GM21737 (cell line): Measurements from ENCODE around the gene KCNIP3.

Source experiments
- ATAC-seq: cut with Tn5 transposase; IDR thresholded peaks from one replicate; pipeline ENCODE4 v1.9.1; 2021; ENCODE audit warnings: mild to moderate bottlenecking, moderate library complexity; ENCODE audit not compliant: unreplicated experiment

KCNIP3 gene

DNA sequence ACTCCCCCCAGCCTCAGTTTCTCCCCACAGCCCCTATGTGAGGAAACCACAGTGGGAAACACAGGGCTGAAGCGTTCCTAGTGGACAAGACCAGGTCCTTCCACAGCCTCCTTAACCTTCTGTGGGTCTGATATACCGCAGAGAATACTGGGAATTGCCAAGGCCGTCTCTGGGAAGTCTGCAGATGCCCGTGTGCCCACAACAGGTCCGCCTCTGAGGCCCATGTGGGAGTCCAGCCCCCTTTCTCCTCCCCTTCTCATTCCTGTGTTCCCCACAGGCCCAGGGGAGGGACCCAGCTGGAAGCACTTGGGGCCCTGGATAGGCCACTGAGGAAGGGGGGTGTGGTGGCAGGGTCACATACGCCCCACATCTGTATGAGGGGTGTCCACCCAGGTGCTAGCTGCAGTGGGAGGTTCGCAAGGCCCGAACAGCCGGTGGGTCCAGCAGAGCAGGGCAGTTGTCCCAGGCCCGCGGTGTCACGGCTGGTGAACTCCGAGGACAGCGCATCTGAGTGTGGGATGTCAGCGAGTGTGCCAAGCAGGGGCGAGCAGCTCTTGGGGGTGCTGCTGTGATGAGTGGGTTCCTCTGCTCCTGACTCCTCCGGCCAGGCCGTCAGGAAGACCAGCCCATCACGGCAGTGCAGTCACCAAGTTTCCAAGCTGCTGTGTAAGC is 2.4 kb upstream of the KCNIP3 start:
- no peak for ATAC-seq

- no peak for ATAC-seq
Measured at GRCh38 chr2:95295376-95295775, 1.8 kb upstream of the KCNIP3 start.

DNA sequence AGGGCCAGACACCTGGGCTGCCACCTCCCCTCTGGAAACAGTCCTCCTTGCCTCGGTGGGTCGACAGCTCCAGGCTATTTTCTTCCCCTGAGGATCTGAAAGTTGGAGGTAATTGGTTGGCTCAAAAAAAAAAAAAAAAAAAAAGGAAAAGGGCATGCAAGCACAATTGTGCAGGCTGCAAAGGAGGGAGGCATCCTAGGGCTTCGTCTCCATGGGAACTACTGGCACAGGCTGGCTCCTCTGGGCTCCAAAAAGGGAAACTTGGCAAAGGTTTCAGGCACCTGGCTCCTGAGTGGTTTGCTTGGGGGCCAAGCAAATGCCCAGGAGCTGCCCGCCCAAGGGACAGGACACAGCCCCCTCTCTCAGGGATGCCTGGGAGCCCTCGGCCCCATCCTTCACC is 1.1 kb upstream of the KCNIP3 start:
- ATAC-seq, result no peak

- no peak for ATAC-seq
Measured at GRCh38 chr2:95297639-95298395, 670 bp downstream of the KCNIP3 start.

GRCh38 chr2:95298486-95299111 is 1.5 kb downstream of the KCNIP3 start:
- no peak for ATAC-seq

DNA sequence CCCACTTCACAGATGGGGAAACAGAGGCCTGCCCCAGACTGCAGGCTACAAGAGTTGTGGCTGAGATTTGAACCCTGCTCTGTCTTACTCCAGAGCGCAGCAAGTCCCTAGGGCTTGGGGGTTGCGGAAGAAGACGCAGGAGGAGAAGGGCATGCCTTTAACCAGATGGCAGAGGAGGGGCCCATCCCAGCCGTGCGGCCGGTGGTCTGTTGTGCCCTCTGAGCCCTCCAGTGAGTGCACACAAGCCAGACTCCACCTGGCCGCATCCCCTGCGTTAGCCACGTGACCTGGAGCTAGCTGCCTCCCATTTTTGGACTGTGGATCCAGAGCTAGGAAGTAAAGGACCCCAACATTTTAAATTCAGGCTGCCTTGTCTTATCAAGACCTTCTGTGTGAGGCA is 2.8 kb downstream of the KCNIP3 start:
- ATAC-seq, result no peak

DNA sequence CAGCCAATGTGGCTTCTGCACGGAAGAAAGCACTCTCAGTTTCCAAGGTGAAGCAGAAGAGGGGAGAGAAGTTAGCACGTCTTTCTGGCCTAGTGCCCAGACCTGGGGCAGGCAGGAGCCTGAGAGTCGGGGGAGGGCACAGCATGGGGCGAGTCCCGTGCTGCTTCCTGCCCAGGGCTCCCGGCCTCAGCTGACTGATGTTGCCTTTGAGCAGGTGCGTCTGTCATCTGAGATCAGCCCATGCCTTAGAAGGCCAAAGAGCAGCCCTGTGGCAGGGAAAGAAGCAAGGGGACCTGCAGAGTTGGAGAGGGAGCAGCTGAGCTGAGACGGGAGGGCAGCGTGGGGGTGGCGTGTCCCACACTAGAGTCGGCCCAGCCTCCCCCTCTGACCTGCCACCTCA is 3.3 kb downstream of the KCNIP3 start:
- ATAC-seq, result no peak

GRCh38 chr2:95301186-95301585 is 4.0 kb downstream of the KCNIP3 start:
- no peak for ATAC-seq

DNA sequence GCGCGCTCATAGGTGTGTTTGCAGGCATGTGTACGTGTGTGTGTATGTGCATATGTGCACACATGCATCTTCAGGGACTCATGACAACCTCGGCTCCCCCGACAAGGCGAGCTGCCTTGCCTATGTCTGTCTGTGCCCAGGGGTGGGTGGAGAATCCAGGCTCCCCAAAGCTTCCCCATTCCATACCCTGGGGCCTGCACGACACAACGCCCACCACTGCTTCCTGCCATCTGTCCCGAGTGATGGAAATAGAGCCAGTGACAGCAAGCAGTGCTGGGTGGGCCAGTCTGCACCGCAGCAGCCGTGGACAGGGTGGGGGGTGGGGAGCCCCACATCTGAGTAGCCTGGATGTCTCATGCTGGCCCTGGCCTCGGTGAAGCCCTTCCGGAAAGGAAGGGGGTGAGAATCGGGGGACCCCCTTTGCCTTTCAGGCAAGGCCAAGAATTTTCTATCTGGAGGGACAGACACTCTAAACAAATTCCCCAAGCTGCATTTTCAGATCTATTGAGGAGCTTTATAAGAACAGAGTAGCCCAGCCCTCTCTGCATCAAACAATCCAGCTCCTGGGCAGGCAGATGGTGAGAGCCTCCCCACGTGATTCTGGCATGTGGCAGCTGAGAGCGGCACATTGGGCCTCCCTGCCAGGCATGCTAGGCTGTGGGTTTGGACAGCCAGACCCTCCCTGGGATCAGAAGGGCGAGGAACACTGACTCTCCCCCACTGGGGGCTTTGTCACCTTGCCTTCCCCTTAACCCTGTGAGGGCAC is 4.9 kb downstream of the KCNIP3 start:
- no peak for ATAC-seq

DNA sequence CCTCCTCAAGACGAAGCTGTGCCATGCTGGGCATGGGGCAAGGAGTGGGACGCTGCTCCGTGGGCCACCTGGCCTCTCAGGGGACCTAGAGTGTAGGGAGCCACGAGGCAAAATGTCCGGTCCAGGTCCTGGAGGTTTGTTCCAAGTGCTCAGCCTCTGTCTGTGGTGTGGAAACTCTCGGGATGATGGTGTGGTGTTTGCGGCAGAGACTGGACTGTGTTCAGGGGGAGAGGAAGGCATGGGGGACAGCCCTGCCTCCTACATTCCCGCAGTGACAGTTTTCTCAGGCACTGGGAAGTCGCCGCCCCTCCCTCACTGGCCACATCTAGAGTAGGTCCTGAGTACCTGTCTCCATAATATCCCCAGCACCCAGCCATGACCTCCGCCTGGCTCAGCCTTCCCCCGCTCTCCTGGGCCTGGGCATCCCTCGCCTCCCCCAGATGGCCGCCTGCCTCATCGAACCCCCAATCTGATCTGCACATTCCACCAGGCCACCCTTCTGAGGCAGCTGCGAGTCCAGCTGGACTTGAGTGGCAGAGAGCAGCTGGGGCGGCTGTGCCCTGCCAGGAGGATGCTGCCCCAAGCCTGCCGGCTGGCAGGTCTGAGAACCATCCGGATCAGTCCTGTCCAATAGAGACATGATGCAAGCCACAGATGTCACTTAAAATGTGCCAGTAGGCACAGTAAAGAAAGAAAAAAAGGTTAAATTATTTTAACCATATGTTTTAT is 6.2 kb downstream of the KCNIP3 start:
- ATAC-seq, result no peak

GRCh38 chr2:95305380-95306061 is 8.4 kb downstream of the KCNIP3 start:
- ATAC-seq, result no peak

- no peak for ATAC-seq
Measured at GRCh38 chr2:95306336-95306895, 9.3 kb downstream of the KCNIP3 start.

DNA sequence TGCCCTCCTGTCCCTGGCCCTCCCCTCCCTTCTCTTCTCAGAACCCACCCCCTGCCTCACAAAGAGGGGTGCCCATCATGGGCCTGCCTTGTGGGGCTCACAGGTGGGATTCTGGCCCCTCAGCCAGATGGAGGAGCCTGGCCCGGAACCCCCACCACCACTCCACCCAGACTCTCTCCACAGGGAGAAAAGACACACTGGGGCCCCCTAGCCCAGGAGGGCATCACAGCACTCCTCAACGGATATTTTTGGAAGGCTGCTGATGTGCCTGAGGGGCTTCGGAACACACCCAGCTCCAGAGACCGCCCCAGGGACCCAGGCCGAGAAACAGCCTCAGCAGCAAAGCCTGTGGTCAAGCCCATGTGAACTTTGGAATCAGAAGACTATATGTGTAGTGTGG is 9.9 kb downstream of the KCNIP3 start:
- no peak for ATAC-seq

- no peak for ATAC-seq
Measured at GRCh38 chr2:95307878-95308277, 10.7 kb downstream of the KCNIP3 start.

DNA sequence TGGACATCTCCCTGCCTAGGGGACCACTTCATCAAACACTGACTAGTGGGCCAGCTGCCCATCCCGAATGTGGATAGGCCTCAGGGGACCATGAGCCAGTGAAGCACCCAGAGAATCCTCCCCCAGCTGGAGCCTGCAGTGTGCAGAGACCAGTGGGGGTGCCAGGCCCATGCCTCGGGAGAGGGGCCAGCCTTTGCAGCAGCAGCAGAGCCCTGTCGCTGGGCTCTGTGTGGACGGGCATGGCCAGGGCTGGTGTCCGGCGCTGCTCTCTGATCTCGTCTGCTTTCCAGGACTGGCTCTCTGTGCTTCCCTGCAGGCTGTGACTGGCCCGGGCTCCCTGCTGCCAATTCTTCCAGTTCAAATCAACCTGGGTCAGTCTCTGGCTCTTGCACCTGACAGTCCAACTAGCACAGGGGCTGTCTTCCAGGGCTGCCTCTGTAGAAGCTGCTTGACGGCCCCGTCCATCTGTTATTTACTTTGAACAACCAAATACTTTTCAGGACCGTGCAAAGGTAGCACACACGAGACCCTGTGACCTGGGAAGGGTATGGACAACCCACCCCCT is 11.4 kb downstream of the KCNIP3 start:
- no peak for ATAC-seq

DNA sequence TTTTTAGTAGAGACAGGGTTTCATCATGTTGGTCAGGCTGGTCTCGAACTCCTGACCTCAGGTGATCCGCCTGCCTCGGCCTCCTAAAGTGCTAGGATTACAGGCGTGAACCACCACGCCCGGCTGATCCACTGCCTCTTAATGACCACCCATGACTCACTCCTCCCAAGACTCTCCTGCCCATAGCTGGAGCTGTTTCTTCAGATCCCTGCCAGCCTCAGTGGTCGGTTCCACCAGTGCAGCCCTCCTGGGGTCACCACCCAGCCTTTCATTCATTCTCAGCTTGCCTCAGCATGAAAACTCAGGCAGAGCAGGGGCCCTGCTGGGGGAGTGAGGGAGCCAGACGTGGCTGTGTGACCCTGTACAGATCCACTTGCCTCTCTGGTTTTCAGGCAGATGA is 12.5 kb downstream of the KCNIP3 start:
- ATAC-seq, result no peak

GRCh38 chr2:95310216-95310615 is 13.1 kb downstream of the KCNIP3 start:
- no peak for ATAC-seq

- ATAC-seq, result no peak
Measured at GRCh38 chr2:95310651-95311050, 13.5 kb downstream of the KCNIP3 start.

- no peak for ATAC-seq
Measured at GRCh38 chr2:95311815-95312542, 14.8 kb downstream of the KCNIP3 start.
